ENCODE results near the gene EPHA10.
"Not testable (repeated sequence)": the region's sequence is repeated elsewhere in the genome, so short reads cannot be mapped to it uniquely, and the experiment has no call there.

Gene EPHA10

DNA sequence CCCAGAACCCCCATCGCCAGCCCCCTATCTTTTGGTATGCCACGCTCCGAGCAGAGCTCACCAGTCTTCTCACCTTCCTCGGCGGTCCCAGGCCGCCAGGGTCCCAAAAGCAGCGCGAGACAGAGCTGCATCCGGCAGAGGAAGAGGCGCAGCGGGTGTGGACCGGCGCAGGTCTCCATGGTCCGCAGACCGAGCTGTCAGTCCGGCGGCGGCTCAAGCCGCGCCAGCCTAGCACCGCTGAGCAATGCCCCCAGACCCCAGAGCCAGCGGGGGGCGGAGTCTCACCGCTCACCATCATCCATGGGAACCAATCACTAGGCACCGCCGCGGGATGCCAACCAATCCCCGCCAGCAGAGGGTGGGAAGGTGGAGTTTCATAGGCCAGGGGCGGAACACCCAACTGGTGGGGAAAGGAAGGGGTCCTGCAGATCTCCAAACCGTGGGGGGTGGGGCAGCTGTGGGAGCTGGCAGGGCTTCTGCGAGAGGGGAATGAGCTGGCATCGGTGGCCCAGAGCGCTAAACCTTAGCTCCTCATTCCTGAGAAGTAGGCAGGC, at the start of gene EPHA10:
Gene EPHA10, minus strand, starts transcription at position 233 of the 554 bp plus-strand sequence. Its CDS starts 54 bp downstream, at position 179.
- no peak for DNase-seq

DNA sequence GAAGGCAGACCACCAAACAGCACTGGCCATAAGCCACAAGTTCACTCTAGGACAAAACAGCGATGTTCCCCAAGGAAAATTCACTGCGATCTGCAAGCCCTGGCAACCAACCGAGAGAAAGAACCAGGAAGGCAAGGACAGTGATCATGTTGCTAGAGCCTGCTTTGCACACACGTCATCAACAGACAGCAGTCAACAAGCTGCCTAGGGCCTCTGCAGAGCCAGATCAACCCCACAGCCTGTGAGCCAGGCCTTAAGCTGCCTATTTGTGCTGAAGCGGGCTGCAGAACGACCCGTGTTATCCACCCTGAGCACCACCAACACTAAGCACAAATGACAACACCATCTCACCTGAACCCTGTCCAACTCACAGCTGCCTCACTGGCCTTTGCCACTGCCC, 49.3 kb upstream of the EPHA10 start:
- DNase-seq, result no peak

DNA sequence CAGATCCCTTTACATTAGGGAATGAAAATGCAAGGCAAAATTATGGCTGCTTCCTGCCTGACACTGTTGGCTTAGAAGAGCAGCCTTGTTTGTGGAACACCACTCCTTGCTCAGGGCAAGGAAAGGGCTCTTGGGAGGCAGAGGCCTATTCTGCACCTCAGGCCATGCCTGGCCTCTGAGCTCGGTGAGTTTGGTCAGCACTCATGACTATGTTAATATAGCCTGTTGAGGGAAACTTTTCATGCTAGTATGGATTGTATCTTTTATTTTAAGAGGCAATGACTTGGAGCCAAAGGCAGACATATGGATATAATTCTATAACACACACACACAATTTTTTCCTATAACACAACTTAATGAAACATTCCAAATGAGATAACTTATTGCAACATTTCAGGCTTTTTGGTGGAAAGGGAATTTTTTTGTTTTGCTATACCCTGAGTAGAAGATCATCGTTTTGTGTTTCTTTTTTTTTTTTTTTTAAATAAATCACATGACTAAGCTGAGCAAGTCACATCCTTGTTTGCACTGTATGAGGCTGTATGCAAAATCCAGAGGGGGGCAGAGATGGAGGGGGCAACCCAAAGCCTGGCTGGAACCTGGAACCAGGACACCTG, 48.7 kb upstream of the EPHA10 start:
- DNase-seq, result no peak

DNA sequence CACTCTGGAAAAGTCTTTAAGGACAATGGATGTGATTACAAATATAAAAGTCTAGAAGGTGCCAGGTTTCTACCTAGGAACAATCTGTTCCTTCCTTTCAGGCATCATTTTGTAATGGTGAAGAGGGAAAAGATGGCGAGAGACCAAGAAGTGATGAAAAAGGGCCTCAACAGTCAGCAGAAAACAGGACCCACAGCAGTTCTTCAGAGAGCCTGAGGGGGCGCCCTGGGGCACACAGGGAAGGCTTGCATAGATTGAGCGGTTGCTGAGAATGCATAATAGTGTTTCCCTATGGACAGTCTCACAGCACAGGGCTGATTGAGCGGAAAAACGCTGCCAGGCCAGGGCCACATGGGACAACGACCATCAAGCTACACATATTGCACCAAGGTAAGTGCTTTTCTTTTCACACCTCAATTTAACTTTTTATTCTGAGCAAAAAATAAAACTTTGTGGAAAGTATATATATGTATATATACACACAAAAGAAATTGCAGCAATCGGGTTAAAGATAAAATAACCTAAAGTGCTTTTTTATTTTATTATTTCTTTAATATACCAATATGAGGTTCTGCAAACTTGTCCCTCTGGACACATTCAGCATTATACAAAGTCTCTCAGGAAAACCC, 46.2 kb upstream of the EPHA10 start:
- peak; percentile 78 for DNase-seq

DNA sequence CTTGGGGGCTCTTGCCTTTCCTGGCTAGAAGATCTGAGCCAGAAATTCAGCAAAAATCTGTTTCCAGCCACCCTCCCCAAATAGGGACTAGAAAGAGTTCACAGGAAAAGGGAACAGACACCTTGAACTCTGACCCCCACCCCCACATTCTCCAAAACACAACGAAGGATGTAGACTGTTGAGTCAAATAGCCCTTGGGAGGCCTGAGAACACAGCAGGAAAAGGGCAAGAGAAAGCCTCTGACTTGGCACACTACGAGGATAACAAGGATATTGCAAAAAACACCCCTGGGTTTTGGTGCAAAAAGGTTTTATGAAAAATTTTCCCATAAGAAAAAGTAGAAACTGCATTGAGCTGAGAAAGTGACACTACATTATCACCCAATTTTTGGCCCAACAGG, 45.0 kb upstream of the EPHA10 start:
- DNase-seq, result no peak

DNA sequence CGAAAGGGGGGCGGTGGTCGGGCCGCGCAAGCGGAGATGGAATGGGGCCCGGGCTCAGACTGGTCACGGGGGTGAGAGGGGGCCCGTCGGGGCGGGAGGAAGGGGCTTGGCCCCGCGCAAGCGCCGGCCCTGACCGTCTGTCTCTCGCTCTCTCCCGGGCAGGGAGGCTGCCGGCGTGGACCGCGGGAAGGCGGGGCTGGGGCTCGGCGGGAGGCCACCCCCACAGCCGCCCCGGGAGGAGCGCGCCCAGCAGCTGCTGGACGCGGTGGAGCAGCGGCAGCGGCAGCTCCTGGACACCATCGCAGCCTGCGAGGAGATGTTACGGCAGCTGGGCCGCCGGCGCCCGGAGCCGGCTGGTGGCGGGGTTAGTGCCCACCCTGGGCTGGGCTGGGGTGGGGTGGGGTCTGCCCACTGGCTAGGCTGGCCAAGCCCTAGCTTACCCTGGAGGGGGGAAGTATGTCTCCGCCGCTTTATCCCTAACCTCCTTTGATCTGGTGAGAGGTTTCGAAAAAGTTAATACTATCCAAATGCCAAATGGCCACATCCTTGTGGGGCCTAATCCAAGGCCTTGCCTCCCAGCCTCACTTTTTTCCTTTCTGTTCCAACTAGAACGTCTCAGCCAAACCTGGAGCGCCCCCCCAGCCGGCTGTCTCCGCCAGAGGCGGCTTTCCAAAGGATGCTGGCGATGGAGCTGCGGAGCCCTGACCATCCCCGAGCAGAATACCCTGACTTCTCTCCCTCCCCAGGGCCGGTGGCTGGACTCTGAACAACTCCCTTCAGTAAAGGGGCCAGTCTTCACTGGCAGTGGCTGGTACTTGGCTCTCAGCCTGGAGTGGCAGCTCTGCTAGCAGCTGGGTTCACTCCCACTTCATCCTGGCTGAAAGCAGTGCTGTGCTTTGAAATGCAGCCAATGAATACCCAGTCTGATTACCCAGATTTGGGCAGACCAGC, 43.7 kb upstream of the EPHA10 start:
- peak; percentile 55 for DNase-seq

DNA sequence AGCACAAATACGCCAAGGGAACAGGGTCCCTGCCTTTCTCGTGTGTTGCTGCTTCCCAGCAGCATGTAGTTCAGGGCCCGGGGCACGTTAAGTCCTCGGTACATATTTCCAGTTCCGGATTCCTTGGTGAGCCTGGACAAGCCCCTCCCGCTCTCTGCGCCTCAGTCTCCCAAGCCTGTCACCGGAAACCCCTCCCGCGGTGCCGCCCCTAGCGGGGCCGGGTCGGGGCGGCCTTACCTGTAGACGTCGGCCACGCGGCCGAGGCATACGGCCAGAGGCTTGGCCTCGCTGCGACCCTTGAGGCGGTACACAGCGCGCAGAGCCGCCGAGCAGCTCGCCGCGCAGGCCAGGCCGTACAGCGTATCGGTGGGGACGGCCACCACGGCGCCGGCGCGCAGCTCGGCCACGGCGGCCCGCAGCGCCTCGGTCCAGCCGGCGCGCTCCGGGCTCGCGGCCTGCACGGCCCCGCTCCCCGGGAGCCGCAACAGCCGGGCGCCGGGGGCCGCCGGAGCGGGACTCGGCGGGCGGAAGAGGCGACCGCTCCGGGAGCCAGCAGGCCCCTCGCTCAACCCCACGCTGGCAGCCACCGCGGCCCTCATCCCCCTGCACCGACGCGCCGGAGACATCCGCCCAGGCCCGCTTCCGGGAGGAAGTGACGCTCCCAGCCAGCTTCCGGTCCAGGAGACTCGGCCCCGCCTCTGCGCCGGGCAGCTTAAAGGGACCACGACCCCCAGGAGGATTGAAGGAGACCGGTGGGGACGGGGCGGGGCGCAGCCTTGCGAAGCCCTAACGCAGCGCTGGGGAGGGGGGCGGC, 42.8 kb upstream of the EPHA10 start, which contains the start of the genes C1orf122 and YRDC:
Gene C1orf122, plus strand, starts transcription at position 236 of the 814 bp plus-strand sequence. CDS start 615 bp downstream, outside the sequence.
Gene YRDC, minus strand, starts transcription at position 654 of the 814 bp plus-strand sequence. Its CDS starts 28 bp downstream, at position 626.
- peak; percentile 94 for DNase-seq

DNA sequence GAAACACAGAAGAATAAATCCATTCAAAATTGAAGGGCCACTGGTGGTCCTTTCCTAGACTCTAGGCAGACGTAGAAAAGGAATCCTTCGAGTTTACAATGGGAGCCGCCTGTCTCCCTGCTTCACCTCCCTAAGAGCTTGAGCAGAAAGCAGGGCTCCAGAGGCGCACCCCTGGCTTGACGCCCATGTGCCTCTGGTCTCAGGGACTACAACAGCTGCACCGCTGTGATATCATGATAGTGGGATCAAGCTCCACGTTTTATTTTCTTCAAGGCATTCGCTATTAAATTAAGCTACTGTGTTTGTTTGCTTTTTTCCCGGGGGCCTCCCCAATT, 42.3 kb upstream of the EPHA10 start:
- DNase-seq, result no peak

DNA sequence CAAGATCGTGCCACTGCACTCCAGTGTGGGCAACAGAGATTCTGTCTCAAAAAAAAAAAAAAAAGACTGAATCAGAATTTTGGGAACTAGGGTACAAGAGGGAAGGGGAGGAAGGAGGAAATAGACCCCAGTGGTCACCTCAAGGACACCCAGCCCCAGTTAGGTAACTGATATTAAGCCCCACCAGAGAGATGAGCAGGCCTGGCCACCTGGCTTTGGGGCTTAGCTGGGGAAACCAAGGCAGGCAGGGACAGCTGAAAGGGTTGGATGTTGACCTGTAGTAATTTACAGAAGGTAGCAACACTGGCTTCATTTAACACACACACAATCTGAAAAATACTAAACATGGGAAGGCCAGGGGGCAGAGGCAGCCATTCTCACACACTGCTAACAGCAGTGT, 37.5 kb upstream of the EPHA10 start:
- DNase-seq, result no peak

DNA sequence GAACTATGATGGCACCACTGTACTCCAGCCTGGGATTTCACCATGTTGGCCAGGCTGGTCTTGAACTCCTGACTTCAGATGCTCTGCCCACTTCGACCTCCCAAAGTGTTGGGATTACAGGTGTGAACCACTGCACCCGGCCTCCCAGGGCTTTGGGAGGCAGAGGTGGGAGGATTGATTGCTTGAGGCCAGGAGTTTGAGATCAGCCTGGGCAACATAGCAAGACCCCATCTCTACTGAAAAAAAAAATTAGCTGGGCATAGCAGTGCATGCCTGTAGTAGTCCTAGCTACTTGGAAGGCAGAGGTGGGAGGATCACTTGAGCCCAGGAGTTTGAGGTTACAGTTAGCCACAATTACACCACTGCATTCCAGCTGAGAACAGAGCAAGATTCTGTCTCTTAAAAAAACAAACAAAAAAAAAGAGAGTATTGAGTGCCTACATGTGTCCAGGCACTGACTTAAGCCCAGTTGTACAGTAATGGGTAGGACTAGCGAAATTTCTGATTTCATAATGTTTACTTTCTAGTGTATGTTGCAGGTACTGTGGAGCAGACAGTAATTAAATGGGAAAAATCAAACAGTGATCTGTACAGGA, 32.9 kb upstream of the EPHA10 start:
- DNase-seq, result no peak

DNA sequence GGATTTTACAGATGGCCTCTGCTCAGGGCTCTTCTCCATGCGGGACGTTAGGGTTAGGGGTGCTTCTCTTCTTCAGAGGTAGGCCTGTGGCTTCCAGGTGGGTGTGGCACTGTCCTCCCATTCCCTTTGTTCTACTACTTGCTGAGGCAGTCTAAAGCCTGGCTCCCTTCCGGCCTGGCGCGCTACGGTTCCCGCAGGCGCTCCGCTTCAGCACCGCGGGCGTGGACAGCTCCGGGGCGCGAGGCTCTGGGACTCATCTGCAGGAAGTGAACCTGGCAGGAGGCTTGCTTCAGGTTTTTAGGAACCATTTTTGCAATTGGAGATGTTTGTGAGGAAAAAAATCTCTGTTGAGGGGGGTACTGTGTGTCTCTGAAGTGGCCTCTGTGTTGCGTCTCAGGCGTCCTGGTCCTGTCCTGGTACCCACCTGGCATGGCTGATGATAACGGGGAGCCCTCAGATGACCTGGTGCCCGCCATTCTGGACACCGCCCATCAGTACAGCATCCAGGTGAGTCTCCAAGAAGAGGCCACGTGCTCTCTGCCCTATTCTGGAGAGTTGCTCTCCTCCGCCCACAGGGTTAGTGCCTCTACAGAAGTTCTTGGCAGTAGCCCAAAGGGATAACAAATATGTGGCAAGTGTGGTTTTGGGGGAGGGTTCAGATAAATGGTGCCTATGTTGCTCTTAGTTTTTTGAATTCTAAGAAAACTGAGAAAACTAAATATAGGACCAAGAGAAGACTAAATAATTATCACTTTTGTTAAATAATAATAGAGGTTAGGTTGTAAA, 30.6 kb upstream of the EPHA10 start:
- DNase-seq, result peak; percentile 45

DNA sequence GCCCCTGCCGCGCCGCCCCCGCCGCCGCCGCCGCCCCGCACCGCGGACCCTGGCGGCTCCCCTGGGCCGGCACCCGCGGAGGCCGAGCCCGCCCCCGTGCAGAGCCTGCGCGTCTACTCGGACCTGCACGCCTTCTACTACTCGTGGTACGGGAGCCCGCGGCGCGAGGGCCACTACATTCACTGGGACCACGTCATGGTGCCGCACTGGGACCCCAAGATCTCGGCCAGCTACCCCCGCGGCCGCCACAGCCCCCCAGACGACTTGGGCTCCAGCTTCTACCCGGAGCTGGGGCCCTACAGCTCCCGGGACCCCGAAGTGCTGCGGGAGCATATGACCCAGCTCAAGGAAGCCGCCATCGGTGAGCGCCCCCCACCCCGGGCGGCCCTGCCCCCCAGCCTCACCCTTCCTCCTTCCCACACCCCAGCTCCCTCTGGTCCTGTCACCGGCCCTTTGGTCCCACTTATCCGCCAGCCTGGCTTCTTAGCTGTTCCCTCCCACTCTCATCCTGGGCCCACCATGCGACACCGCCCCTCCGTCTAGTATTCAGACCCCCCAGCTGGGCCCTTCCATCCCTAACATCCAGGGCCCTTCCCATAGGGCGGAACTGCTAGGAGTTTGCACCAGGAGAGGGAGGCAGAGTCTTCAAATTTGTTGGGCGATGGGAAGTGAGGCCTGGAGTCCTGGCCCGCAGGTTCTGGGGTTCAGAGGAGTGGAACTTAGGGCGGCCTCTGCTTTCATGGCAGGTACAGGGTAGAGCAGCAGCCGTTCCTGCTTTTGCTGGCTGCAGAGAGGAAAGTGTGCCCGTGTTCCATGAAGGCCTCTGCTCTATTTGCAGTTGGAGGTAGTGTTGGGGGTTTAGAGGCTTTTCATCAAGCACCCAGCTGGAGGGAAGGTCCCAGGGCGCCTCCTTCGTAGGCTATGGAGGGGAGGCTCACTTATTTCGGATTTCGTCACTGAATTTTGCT, 29.7 kb upstream of the EPHA10 start:
- DNase-seq, result no peak

DNA sequence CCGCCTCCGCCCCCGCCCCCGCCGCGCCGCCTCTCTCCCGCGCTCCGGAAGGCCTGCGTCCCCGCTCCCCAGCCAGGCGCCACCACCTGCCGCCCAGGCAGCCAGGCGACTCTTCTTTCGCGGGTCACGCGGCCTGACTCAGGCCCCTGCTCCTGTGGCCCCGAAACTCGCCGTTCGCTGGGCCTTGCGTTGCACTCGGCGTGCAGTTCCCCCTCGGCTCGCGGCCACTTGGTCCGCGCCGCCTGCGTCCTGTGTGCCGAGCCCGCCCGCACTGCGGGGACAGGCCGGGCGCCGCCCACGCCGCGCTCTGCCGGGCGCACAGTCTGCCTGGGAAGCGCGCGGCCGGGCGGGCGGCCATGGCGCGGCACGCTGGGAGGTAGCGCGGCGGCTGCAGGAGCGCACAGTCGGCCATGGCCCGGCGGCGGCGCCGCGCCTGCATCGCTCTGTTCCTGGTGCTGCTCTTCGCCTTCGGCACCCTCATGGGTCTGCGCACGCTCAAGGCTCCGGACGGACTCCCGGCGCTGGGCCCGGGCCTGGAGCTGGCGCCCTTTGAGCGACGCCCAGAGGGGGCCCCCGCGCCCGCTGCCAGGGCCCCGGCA, 29.0 kb upstream of the EPHA10 start, which contains the start of gene MANEAL:
Gene MANEAL, plus strand, starts transcription at position 75 of the 599 bp plus-strand sequence. Its CDS starts 336 bp downstream, at position 411.
- DNase-seq, result peak; percentile 28

DNA sequence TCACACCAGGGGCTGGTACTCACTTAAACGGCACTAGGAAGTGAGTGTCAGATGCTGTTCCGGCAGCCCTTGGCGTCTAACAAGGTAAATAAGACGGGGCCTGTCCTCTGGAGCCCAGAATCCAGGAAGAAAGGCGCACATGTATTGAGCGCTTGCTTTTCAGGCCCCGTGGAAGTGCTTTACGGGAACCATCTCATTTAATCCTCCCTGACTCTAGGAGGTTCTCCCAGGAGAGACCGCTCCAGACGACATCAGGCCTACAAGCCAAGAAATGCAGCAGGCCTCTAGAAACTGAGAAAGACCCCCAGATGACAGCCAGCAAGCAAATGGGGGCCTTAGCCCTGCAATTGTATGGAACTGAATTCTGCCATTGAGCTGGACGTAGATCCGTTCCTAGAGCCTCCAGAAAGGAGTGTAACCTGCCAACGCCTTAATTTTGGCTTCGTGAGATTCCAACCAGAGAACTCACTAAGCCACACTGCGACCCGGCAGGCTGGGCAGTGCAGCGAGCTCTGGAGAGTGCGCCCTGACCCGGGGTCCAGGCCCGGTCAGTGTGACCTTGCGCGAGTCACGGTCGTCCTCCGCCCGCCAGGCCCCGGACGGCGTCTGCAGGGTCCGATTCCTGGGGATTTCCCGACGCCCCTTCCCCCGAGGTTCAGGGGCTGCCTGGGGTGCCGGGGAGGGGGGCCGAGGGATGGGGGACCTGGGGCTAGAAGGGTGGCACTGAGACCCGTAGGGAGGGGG, 28.2 kb upstream of the EPHA10 start:
- no peak for DNase-seq

DNA sequence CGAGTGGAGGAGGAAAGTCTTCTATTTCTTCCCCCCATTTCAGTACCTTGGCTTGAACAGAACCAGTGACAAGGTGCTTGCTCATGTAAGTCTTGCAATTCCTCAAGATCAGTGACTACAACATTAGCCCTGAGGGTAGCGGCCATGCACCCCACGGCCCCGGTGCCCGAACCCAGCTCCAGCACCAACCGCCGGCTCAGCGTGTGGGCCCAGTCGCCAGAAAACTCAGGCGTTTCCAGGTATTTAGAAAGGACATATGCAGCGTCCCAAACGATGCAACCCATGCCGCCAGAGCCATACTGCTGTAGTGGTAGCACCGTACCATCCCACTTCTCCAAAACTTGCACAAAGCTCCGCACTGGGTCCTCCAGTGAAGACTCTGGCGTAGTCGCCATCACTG, 17.6 kb upstream of the EPHA10 start:
- DNase-seq, result no peak

DNA sequence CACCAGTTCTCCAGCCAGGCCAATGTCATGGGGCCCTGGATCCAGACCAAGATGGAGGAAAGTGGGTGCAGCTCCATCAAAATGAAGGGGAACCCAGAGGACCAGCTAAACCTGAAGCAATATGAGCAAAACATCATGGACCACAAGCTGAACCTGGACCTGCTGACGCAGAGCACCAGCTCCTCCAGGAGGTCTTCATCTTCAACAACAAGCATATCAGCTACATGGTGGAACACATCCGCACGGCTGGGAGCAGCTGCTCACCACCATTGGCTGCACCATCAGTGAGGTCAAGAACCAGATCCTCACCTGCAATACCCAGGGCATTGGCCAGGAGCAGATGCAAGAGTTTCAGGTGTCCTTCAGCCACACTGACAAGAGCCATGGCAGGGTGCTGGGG, 13.7 kb upstream of the EPHA10 start:
- no peak for DNase-seq

DNA sequence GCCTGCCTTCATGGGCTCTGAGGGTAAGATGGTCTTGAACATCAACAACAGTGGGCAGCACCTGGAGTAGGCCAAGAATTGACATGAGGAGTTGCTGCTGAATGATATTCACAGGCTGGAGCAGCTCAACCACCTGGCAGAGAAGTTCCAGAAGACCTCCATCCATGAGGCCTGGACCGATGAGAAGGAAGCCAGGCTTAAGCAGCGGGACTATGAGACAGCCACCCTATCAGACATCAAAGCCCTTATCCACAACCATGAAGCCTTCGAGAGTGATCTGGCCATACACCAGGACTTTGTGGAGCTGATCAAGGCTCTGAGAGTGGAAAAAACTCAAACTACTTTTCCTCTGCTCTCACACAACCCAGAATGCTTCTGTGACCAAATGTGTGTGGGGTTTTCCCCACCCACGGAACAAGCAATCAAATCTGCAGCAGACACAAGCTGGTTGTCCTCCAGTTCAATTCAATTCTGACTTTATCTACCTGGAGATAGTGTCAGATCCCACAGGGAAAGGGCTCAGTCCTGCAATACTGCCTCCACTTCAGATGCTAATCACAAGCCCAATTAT, 12.1 kb upstream of the EPHA10 start:
- DNase-seq, result no peak

DNA sequence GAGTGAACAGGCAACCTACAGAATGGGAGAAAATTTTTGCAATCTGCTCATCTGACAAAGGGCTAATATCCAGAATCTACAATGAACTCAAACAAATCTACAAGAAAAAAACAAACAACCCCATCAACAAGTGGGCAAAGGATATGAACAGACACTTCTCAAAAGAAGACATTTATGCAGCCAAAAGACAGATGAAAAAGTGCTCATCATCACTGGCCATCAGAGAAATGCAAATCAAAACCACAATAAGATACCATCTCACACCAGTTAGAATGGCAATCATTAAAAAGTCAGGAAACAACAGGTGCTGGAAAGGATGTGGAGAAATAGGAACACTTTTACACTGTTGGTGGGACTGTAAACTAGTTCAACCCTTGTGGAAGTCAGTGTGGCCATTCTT, 6.5 kb upstream of the EPHA10 start:
- not testable (repeated sequence) for DNase-seq

Data from activated CD4-positive, alpha-beta T cell treated with anti-CD3 and anti-CD28 coated beads, Interleukin-2, amount 50 U/mL, for 16 hours (primary cell).